DMS53 treated with DMSO at 0.1 percent for 48 hours (cell line): ENCODE data around the gene SNAP91.

Experiments used
- DNase-seq: peaks from one replicate; lab custom pipeline; 2025; ENCODE audit not compliant: unreplicated experiment; lab: John Stamatoyannopoulos, UW

The SNAP91 gene

GRCh38 chr6:83546636-83547035 is 162.3 kb downstream of the SNAP91 start:
- DNase-seq: no peak

DNA sequence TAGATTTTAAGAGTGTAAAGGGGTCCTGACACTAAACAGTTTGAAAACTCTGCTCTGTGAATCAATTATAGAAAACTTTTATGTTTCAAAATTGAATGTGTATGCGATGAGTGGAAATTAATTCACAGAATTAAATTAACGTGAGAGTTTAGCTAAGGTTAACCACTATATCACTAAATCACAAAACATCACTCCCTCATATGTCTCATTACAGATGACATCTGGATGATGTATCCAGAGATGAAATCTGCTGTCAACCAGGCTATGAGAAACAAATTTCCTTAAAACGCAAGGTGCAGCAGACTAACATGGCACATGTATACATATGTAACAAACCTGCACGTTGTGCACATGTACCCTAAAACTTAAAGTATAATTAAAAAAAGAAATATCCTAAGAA is 169.2 kb downstream of the SNAP91 start:
- DNase-seq: no peak

- DNase-seq: no peak
Observed at GRCh38 chr6:83536647-83537589, 172.0 kb downstream of the SNAP91 start.

DNA sequence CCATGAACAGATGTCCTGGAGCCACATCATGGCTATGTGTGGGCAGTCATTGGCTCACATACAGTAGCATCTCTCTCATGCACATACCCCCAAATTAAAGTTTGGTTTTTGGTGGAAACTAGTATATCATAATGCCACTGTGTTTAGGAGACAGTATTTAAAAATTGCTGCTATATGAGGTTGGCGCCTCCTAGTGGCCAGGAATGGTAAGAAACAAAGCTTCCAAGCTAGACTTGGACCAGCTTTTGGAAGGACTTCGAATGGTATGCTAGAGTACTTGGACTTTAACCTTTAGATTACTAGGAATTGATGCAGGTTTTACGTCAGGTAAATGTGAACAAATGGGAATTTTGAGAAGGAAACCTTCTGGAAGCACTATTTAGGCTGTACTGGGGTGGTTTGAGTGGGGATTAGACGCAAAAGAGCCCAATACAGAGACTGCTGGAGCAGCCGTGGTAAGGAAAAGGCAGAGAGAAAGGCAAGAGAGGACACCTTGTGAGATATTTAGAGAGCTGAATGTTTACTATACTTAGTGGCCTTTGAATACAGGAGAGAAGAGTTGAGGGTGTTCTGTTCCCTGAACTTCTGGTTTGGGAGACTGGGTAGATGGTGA is 172.8 kb downstream of the SNAP91 start:
- peak; percentile 11 for DNase-seq

DNA sequence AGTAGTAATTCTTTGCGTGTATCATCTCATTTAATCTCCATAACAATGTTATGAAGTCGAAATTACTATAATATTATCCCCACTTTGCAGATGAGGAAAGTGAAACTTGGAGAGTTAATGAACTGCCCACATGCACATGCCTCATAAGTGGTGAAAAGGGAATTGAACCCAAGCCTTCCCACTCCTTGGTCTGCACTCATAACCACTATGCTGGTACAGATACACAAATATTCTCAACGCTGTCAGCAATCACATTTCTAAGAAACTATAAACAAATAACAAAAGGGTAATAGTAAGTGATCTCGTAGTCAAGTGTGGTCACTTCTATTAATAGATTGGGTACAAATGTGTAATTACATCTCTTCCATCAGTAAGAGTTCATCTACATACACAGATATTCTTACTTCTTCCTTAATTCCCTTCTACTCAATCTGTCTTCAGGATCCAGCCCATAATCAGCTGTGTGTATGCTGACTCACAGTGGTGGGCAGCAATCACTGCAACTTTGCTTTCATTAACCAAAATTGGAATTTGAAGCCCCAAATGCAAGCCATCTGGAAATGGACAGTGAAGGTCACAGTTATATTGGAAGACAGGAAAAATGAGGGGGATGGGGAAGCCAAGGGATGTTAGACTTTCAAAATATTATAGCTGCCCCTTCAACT is 190.0 kb downstream of the SNAP91 start:
- DNase-seq: no peak

DNA sequence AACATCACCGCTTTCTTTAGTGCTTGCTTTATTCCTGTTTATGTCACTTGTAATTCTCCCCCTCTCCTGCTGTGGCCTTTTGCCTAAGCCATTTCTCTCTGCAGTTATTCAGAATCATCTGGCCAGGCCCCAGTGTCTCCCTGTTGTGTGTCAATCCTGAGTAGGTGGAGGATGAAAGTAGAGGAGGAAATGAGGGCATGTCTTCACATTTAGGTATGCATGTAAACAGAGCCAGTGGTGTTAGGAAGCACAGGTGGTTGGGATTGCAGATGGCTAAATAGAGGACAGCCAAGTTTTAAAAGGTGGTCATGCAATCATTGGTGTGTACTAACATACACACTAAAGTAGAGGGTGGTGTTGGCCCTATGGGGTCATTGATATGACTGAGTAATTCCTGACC is 191.4 kb downstream of the SNAP91 start:
- DNase-seq: no peak

DNA sequence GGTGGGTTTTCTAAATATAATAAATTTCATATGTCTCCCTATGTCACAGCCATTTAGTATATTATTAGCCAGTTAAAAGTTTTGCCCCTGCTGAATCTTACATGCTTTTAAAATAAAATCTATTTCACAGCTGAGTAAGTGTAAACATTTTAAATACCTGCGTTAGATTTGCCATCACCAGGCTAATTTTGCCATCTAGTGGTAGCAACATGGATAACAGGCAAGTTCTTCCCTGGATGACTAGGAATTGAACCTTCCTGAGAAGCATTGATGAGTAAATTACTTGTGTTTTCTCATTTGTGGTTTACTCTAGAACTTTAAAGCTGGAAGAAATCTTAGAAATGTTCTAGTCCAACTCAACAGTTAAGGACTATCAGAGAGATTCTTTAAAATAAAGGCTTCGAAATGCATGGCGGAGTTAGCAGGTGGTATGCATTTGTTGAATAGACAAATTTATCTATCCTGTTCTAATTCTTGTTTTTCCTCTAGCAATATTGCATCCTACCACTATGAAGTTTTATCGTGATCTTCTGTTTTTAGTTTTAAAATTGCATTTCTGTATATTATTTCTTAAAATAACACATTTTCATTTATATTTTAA is 193.9 kb downstream of the SNAP91 start:
- peak; percentile 29 for DNase-seq

DNA sequence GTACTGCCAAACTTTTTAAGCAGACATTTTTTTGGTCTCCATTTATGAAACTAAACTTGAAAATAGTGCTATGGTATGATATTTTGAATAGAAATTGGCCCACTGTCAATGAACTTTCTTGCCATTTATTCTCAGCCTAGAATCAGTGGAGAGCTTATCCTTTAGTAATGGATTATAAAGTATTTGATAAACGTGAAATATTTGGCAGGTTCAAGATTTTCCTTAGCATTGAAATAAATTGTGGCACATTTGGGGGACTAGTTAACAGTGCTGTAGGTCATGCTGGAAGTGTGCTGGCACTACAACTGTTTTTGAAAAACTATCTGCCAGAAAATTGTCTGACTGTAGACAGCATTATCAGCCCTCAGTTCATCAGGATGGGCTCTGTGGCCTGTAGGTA is 194.4 kb downstream of the SNAP91 start:
- no peak for DNase-seq

- peak; percentile 5 for DNase-seq
Observed at GRCh38 chr6:83511901-83512681, 196.8 kb downstream of the SNAP91 start, which contains the start of gene PRSS35. PRSS35 (plus strand) TSS chr6:83512534; CDS start chr6:83523442, 10,908 bp downstream.

DNA sequence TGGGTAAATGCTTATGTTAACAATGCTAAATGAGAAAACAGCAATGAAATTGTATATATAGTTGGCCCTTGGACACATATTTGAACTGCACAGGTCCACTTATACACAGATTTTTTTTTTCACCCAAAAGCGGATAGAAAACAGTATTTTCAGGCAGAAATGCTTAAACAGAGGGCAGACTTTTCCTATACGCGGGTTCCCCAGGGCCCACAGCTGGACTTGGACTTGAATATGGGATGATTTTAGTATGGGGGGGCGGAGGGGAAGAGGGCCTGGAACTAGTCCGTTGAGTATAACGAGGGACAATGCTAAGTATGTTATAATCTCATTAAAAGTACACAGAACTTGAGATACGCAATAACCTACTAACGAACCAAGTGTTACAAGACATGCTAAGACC is 197.6 kb downstream of the SNAP91 start:
- DNase-seq: no peak

- DNase-seq: no peak
Observed at GRCh38 chr6:83510791-83511190, 198.1 kb downstream of the SNAP91 start.

- DNase-seq: no peak
Observed at GRCh38 chr6:83509441-83509840, 199.5 kb downstream of the SNAP91 start.

- no peak for DNase-seq
Observed at GRCh38 chr6:83505356-83505755, 203.5 kb downstream of the SNAP91 start.
